Neuron (in vitro differentiated cells): ENCODE measurements around the gene AMN.

Experiments
- H2AFZ ChIP-seq: one replicate; pipeline ENCODE4 v1.6.1; 2013; ENCODE audit warnings: low read depth, mild to moderate bottlenecking, inconsistent platforms, low read length, moderate library complexity
- H3K27me3 ChIP-seq: one replicate; pipeline ENCODE4 v1.6.1; 2013; ENCODE audit warnings: low read length; ENCODE audit not compliant: insufficient read depth
- H3K36me3 ChIP-seq: one replicate; pipeline ENCODE4 v1.6.1; 2013; ENCODE audit warnings: low read length; ENCODE audit not compliant: insufficient read depth
- H3K4me1 ChIP-seq: one replicate; pipeline ENCODE4 v1.6.1; 2013; ENCODE audit warnings: low read length; ENCODE audit not compliant: insufficient read depth
- H3K4me3 ChIP-seq: 2 replicates; pipeline ENCODE4 v1.5.1; 2013; ENCODE audit warnings: mild to moderate bottlenecking, low read length, moderate library complexity
- H3K9me3 ChIP-seq: one replicate; pipeline ENCODE4 v1.6.1; 2013; ENCODE audit warnings: low read length

The AMN gene

GRCh38 chr14:102953100-102953499 is 30.6 kb downstream of the AMN start:
- H3K27me3 ChIP-seq = no peaks in the 10 kb centered on the region
- H2AFZ ChIP-seq = no peak overlapping the region
- peaks cover 83% of the 10 kb centered on the region for H3K36me3 ChIP-seq
- no peaks in the 10 kb centered on the region for H3K4me1 ChIP-seq
- H3K9me3 ChIP-seq = no peaks in the 10 kb centered on the region
- H3K4me3 ChIP-seq = no peak overlapping the region

- Histone ChIP-seq H2AFZ (no peak overlapping the region), H3K9me3 (no peaks in the 10 kb centered on the region), H3K4me1 (no peaks in the 10 kb centered on the region), H3K27me3 (no peaks in the 10 kb centered on the region), H3K36me3 (peaks cover 85% of the 10 kb centered on the region), H3K4me3 (no peak overlapping the region)
These were observed 31.8 kb downstream of the AMN start for GRCh38 chr14:102954081-102954789.

GRCh38 chr14:102955636-102956408 is 33.4 kb downstream of the AMN start:
- Histone ChIP-seq H2AFZ (no peak overlapping the region), H3K27me3 (no peaks in the 10 kb centered on the region), H3K36me3 (peaks cover 86% of the 10 kb centered on the region), H3K4me1 (no peaks in the 10 kb centered on the region), H3K9me3 (no peaks in the 10 kb centered on the region), H3K4me3 (no peak overlapping the region)

GRCh38 chr14:102957222-102957621 is 34.8 kb downstream of the AMN start:
- Histone ChIP-seq H3K9me3 (no peaks in the 10 kb centered on the region), H3K36me3 (peaks cover 86% of the 10 kb centered on the region)

GRCh38 chr14:102958461-102958860 is 36.0 kb downstream of the AMN start:
- no peaks in the 10 kb centered on the region for H3K9me3 ChIP-seq
- no peak overlapping the region for H3K4me3 ChIP-seq
- H3K27me3 ChIP-seq = no peaks in the 10 kb centered on the region
- no peaks in the 10 kb centered on the region for H3K4me1 ChIP-seq
- H2AFZ ChIP-seq = no peak overlapping the region
- H3K36me3 ChIP-seq = peaks cover 86% of the 10 kb centered on the region

More at GRCh38 chr14:102957222-102957621, 34.8 kb downstream of the AMN start:
- H3K4me3 ChIP-seq = no peak overlapping the region
- H3K27me3 ChIP-seq = no peaks in the 10 kb centered on the region
- H3K4me1 ChIP-seq = no peaks in the 10 kb centered on the region
- H2AFZ ChIP-seq = no peak overlapping the region

- Histone ChIP-seq H3K4me3 (no peak overlapping the region), H3K9me3 (peaks cover 3% of the 10 kb centered on the region), H2AFZ (no peak overlapping the region), H3K36me3 (peaks cover 91% of the 10 kb centered on the region), H3K4me1 (no peaks in the 10 kb centered on the region), H3K27me3 (no peaks in the 10 kb centered on the region)
These were observed 39.7 kb downstream of the AMN start for GRCh38 chr14:102962111-102962627.

GRCh38 chr14:102964152-102964730 is 41.8 kb downstream of the AMN start:
- Histone ChIP-seq H3K4me3 (no peak overlapping the region), H2AFZ (no peak overlapping the region), H3K4me1 (no peaks in the 10 kb centered on the region), H3K9me3 (peaks cover 4% of the 10 kb centered on the region), H3K36me3 (peaks cover 93% of the 10 kb centered on the region), H3K27me3 (no peaks in the 10 kb centered on the region)

GRCh38 chr14:102965282-102965681 is 42.8 kb downstream of the AMN start:
- H3K4me3 ChIP-seq = no peak overlapping the region
- H2AFZ ChIP-seq = no peak overlapping the region
- no peaks in the 10 kb centered on the region for H3K27me3 ChIP-seq
- H3K36me3 ChIP-seq = peaks cover 94% of the 10 kb centered on the region
- peaks cover 4% of the 10 kb centered on the region for H3K9me3 ChIP-seq
- H3K4me1 ChIP-seq = no peaks in the 10 kb centered on the region

GRCh38 chr14:102965971-102966655 is 43.6 kb downstream of the AMN start:
- Histone ChIP-seq H2AFZ (no peak overlapping the region), H3K36me3 (peaks cover 95% of the 10 kb centered on the region), H3K4me1 (no peaks in the 10 kb centered on the region), H3K4me3 (no peak overlapping the region), H3K9me3 (peaks cover 4% of the 10 kb centered on the region), H3K27me3 (no peaks in the 10 kb centered on the region)

GRCh38 chr14:102966681-102967505 is 44.4 kb downstream of the AMN start:
- Histone ChIP-seq H3K4me1 (no peaks in the 10 kb centered on the region), H3K4me3 (no peak overlapping the region), H2AFZ (no peak overlapping the region), H3K36me3 (peaks cover 97% of the 10 kb centered on the region), H3K9me3 (peaks cover 4% of the 10 kb centered on the region), H3K27me3 (no peaks in the 10 kb centered on the region)

- Histone ChIP-seq H3K27me3 (no peaks in the 10 kb centered on the region), H3K4me1 (no peaks in the 10 kb centered on the region), H3K4me3 (no peak overlapping the region), H3K9me3 (peaks cover 4% of the 10 kb centered on the region), H3K36me3 (peaks cover 94% of the 10 kb centered on the region), H2AFZ (no peak overlapping the region)
These were observed 45.0 kb downstream of the AMN start for GRCh38 chr14:102967506-102967795.

GRCh38 chr14:102968306-102968705 is 45.8 kb downstream of the AMN start:
- H2AFZ ChIP-seq = no peak overlapping the region
- H3K4me1 ChIP-seq = no peaks in the 10 kb centered on the region
- H3K36me3 ChIP-seq = peaks cover 91% of the 10 kb centered on the region
- no peaks in the 10 kb centered on the region for H3K27me3 ChIP-seq
- H3K9me3 ChIP-seq = peaks cover 4% of the 10 kb centered on the region
- no peak overlapping the region for H3K4me3 ChIP-seq
